ENCODE results near the gene HIVEP3. TPM values are rescaled to one million over a fixed set of nuclear protein-coding genes. Genes with fewer than 3 reads are reported as not detected.
A peak's percentile ranks its signal among the peaks of the same experiment; 100 is the strongest.
"Not testable (repeated sequence)": the region's sequence is repeated elsewhere in the genome, so short reads cannot be mapped to it uniquely, and the experiment has no call there.

HIVEP3 gene
- polyA plus RNA-seq, 6 donors from 2014 or later = 0.83 to 2.1 (median 1.3) TPM

DNA sequence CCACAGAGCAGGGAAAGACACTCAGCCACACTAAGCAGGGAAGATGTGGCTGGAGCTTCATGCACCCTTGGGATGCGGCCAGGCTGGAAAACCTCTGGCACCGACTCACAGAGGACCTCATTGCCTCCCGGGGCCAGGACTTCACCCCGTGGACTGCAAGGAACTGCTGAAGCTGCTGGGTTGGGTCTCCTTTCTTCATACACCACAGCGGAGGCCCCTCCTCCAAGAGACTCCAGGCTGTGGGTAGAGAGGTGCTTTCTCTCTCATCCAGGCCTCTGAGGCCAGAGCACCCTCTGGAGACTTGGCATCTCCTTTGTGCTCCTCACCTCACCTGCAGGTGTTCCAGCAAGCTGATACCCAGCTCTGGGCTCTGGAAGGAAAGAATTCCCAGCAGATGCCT is 358.2 kb downstream of the HIVEP3 start:
- ATAC-seq (ENCODE audit: low read depth in 2 of 2) = no peak
- no peak for DNase-seq
- no peaks in the 10 kb centered on the region for H3K27me3 Mint-ChIP-seq
- H3K36me3 Mint-ChIP-seq = peaks cover 22 to 28% of the 10 kb centered on the region in 2 donors
- H3K9me3 Mint-ChIP-seq = peaks cover 0 to 7% (median 0%) of the 10 kb centered on the region in 7 donors
- H3K4me1 Mint-ChIP-seq = peaks cover 3 to 15% (median 11%) of the 10 kb centered on the region in 3 donors
- H3K27ac Mint-ChIP-seq = no peak overlapping the region
- no peak overlapping the region for H3K4me3 Mint-ChIP-seq

DNA sequence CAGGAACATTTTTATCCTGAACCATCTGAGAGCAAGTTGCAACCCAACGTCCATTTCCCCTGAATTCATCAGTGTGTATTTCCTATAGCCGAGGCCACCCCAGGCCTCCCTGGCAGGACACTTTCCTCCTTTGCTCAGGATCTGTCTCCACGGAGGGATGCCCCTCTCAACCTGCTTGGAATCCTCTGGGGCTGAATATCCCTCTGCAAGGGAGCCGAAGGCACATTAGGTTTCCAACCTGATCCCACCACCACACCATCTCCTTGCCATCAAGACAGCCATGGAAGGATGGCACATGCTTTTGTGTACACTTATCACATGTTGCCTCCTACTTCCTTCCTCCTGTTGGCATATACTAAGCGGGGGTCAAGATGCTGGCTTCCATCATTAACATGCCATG is 359.4 kb downstream of the HIVEP3 start:
- H3K9me3 Mint-ChIP-seq = peaks cover 0 to 7% (median 0%) of the 10 kb centered on the region in 7 donors
- peaks cover 3 to 15% (median 5%) of the 10 kb centered on the region in 3 donors for H3K4me1 Mint-ChIP-seq
- H3K4me3 Mint-ChIP-seq = no peak overlapping the region
- H3K36me3 Mint-ChIP-seq = peaks cover 19 to 21% of the 10 kb centered on the region in 2 donors
- ATAC-seq (ENCODE audit: low read depth in 2 of 2) = no peak
- DNase-seq = no peak
- H3K27me3 Mint-ChIP-seq = no peaks in the 10 kb centered on the region
- peak overlapping the region in 2 of 6 donors; percentile 51 to 79 for H3K27ac Mint-ChIP-seq

DNA sequence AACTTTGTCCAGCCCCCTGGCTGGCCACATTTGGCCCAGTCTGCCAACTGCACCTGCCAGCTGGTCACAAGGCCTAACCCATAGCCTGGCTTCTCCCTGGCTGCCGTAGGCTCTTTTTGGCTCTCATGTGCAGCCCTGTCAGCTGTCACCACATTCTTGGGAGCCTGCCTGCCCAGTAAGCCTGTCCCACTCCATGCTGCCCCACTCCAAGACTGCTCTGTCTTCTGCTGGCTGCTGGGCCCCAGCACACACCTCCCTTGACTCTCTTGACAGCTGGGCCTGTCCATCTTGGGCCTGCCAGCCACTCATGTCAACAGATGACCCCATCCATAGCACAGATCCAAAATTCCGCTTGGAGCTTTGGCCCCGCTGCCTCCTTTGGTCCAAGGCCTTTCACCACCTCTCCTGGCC is 360.0 kb downstream of the HIVEP3 start:
- no peak for DNase-seq
- Mint-ChIP-seq H3K9me3 (peaks cover 0 to 7% (median 4%) of the 10 kb centered on the region in 7 donors), H3K27me3 (no peaks in the 10 kb centered on the region), H3K4me1 (peaks cover 3 to 11% (median 5%) of the 10 kb centered on the region in 3 donors), H3K4me3 (no peak overlapping the region), H3K36me3 (peaks cover 18 to 21% of the 10 kb centered on the region in 2 donors), H3K27ac (peak overlapping the region in 2 of 6 donors; percentile 67 to 79)
- no peak for ATAC-seq (ENCODE audit: low read depth in 2 of 2)

DNA sequence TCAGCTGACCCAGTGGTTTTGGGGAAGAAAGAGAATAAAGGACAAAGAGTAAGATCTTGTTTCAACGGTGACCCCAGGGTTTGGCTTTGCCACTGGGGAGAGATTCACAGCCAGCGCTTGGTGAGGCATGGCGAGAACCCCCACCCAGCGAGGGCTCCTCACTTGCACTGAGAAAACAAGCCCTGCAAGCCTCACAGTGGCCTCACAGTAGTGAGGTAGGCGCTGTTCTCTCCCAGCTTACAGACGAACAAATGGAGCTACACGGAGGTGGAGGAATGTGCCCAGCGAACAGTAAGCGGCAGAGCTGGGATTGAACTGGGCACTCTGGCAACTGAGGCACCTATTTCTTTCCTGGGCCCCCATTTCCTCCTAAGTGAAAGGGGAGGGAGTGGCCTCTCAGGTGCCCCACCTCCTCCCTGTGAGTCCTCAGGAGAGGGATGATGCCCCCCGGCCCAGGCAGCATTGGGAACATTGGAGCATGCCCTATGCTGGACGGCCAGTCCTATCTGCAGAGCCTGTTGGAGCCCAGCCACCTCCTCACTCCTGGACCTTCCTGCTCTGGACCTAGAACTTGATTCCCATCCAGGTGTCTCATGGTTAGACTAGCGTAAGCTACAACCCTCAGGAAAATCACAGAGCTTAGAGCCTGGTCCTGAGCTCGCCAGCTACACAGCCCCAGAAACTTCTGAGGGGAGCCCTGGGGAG is 360.8 kb downstream of the HIVEP3 start:
- no peak overlapping the region for H3K27ac Mint-ChIP-seq

GRCh38 chr1:41554746-41555145 is 364.0 kb downstream of the HIVEP3 start:
- H3K27ac Mint-ChIP-seq; H3K27me3 Mint-ChIP-seq; DNase-seq; ATAC-seq (ENCODE audit: low read depth in 2 of 2): not testable (repeated sequence)
- H3K9me3 Mint-ChIP-seq = peaks cover 4 to 21% (median 8%) of the 10 kb centered on the region in 7 donors
- H3K36me3 Mint-ChIP-seq = peaks cover 10 to 15% of the 10 kb centered on the region in 2 donors
- peak overlapping the region in 1 of 8 donors; percentile 25 for H3K4me3 Mint-ChIP-seq
- peaks cover 12 to 24% (median 17%) of the 10 kb centered on the region in 3 donors for H3K4me1 Mint-ChIP-seq

More for the DNA sequence above, 360.8 kb downstream of the HIVEP3 start:
- H3K4me1 Mint-ChIP-seq = peaks cover 3 to 6% (median 5%) of the 10 kb centered on the region in 3 donors
- H3K9me3 Mint-ChIP-seq = peaks cover 0 to 13% (median 4%) of the 10 kb centered on the region in 7 donors
- no peaks in the 10 kb centered on the region for H3K27me3 Mint-ChIP-seq
- H3K36me3 Mint-ChIP-seq = peaks cover 18 to 21% of the 10 kb centered on the region in 2 donors
- ATAC-seq (ENCODE audit: low read depth in 2 of 2) = no peak
- DNase-seq = no peak
- no peak overlapping the region for H3K4me3 Mint-ChIP-seq

DNA sequence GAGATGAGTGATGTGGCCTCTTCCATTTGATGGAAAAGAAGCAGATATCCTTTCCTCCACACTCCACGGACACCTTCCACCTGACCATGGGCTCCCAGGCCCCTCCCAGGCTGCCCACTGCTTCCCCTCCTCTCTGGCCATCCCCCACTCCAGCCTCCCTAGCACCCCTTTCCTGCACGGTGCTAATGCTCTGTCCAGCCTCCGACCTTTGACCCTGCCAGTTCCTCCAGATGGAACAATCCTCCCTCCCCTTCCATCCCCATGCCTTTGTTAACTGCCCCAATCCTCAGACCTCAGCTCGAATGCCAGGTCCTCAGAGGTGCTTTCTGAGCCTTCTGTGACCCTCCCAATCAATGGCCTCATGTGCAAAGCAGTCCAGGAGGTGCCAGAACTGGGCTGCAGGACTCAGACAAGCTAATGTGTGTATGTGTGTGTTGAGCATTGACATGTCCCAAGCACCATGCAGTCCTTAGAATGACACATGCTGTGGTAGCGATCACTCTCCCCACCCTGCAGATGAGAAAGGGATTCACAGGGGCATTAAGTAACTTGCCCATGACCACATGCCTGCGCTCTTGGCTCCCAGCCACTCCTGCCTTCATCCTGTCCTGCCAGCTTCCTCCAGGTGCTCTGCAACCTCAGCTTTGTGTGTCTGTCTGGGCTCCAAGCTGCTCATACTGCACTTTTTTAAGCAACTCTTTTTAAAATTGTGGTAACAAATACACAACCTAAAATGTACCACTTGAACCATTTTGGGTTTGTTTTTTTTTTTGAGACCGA is 370.8 kb downstream of the HIVEP3 start:
- H3K36me3 Mint-ChIP-seq = no peaks in the 10 kb centered on the region
- no peaks in the 10 kb centered on the region for H3K27me3 Mint-ChIP-seq
- DNase-seq = no peak
- ATAC-seq (ENCODE audit: low read depth in 2 of 2) = no peak
- H3K4me1 Mint-ChIP-seq = peaks cover 17 to 31% (median 30%) of the 10 kb centered on the region in 3 donors
- no peak overlapping the region for H3K4me3 Mint-ChIP-seq
- H3K27ac Mint-ChIP-seq = peak overlapping the region in 1 of 6 donors; percentile 70
- H3K9me3 Mint-ChIP-seq = peaks cover 0 to 9% (median 5%) of the 10 kb centered on the region in 7 donors

DNA sequence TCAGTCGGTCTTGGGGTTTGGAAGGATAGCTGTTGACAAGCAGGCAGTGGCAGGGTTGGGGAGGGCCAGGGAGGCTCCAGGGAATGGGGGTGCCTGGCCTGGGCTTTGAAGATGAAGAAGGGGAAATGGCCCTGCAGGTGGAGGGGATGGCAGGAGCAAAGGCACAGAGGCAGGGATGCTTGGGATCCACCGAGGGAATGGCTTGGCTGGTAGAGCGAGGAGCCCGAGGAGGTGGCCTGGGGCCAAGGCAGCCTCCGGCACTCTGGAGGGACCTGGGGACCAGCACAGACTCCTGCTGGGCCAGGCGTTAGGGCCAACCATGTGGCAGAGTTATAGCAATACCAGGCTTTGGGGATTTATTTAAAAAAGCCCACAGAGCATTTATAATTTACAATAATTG is 371.4 kb downstream of the HIVEP3 start:
- no peak for ATAC-seq (ENCODE audit: low read depth in 2 of 2)
- H3K4me1 Mint-ChIP-seq = peaks cover 19 to 31% (median 30%) of the 10 kb centered on the region in 3 donors
- peaks cover 0 to 5% of the 10 kb centered on the region in 2 donors for H3K36me3 Mint-ChIP-seq
- H3K4me3 Mint-ChIP-seq = no peak overlapping the region
- H3K9me3 Mint-ChIP-seq = peaks cover 0 to 5% (median 0%) of the 10 kb centered on the region in 7 donors
- no peak for DNase-seq
- H3K27me3 Mint-ChIP-seq = no peaks in the 10 kb centered on the region
- no peak overlapping the region for H3K27ac Mint-ChIP-seq

DNA sequence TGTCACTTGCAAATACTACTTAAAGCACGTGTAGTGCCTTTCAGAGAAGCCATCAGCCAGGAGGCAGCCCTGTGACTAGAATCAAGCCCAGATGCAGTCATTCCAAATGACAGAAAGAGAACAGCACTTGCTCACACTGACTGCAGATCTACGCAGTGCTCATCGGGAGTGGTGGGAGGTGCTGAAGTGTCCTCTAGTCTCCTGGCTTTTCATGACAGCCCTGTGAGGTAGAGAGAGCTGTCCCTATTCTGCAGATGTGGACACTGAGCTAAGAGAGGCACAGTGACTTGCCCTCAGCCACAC is 371.9 kb downstream of the HIVEP3 start:
- Mint-ChIP-seq H3K4me1 (peaks cover 20 to 29% (median 29%) of the 10 kb centered on the region in 3 donors), H3K36me3 (peaks cover 0 to 8% of the 10 kb centered on the region in 2 donors), H3K27me3 (no peaks in the 10 kb centered on the region), H3K4me3 (peak overlapping the region in 1 of 8 donors; percentile 25), H3K9me3 (peaks cover 0 to 5% (median 0%) of the 10 kb centered on the region in 7 donors), H3K27ac (peak overlapping the region in 2 of 6 donors; percentile 2 to 33)
- ATAC-seq (ENCODE audit: low read depth in 2 of 2) = no peak
- no peak for DNase-seq

DNA sequence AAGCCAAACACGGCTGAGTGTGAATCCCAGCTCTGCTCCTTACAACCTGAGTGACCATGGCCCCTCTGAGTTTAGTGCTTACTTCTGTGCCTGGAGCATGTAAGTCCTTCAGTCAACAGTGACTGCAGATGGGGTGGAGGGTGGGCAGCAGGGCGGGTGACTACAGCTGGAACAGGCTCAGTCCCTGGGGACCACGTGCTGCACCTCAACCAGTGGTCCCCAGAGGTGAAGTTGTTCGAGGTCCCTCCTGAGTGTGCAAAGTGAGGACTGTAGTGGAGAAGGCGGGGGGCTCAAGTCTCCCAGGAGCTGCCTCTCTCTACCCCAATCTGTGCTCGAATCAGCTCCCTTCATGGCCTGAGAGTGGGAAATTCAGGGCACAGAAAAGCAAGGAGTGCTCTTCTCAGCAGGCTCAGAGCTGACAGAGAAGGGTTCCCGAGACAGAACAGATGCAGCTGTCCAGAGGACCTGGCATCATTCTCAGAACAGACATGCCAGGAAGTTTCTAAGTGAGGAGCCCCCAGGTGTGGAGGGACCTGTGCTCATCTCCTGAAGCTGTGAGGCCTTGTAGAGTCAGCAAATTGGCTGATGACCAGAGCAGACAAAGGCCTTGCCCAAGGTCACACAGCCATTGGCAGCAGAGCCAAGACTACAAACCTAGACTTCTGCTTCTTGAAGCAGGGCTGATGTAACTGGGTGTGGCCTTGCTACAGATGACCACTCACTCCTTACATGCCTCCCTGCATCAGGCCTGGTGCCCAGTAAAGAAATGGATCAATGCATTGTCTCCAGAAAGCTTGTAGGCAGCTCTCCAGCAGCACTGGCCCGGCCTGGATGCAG is 372.5 kb downstream of the HIVEP3 start:
- peak overlapping the region in 2 of 6 donors; percentile 9 to 62 for H3K27ac Mint-ChIP-seq
- DNase-seq (no peak), ATAC-seq (ENCODE audit: low read depth in 2 of 2) (no peak)
- peaks cover 0 to 5% (median 0%) of the 10 kb centered on the region in 7 donors for H3K9me3 Mint-ChIP-seq
- peak overlapping the region in 1 of 8 donors; percentile 12 for H3K4me3 Mint-ChIP-seq
- H3K27me3 Mint-ChIP-seq = no peaks in the 10 kb centered on the region
- H3K4me1 Mint-ChIP-seq = peaks cover 24 to 29% (median 28%) of the 10 kb centered on the region in 3 donors
- peaks cover 0 to 8% of the 10 kb centered on the region in 2 donors for H3K36me3 Mint-ChIP-seq

- Mint-ChIP-seq H3K27me3 (no peaks in the 10 kb centered on the region), H3K27ac (no peak overlapping the region), H3K4me1 (peaks cover 45 to 56% (median 52%) of the 10 kb centered on the region in 3 donors), H3K4me3 (no peak overlapping the region), H3K36me3 (peaks cover 0 to 8% of the 10 kb centered on the region in 2 donors), H3K9me3 (peaks cover 0 to 2% (median 0%) of the 10 kb centered on the region in 7 donors)
- ATAC-seq (ENCODE audit: low read depth in 2 of 2) (no peak), DNase-seq (no peak)
Observed at GRCh38 chr1:41542196-41542930, 376.4 kb downstream of the HIVEP3 start.

DNA sequence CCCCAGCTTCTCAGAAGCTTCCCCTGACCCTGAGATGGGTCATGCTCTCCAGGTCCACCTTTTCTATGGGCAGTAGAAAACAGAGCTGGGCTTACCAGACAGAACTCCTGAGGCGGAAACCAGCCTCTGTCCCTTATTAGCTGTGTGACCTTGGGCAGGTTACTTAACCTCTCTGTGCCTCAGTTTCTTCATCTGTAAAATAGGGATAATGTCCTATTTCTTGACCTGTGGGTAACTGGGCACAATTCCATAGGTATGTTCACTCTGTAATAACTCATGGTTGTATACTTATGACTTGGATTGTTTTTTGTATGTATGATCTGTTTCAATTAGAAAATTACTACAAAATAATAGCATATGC is 377.1 kb downstream of the HIVEP3 start:
- peaks cover 0 to 8% of the 10 kb centered on the region in 2 donors for H3K36me3 Mint-ChIP-seq
- H3K27me3 Mint-ChIP-seq = no peaks in the 10 kb centered on the region
- no peak for DNase-seq
- peaks cover 0 to 2% (median 0%) of the 10 kb centered on the region in 7 donors for H3K9me3 Mint-ChIP-seq
- H3K4me1 Mint-ChIP-seq = peaks cover 45 to 59% (median 52%) of the 10 kb centered on the region in 3 donors
- H3K4me3 Mint-ChIP-seq = peak overlapping the region in 1 of 8 donors; percentile 45
- no peak for ATAC-seq (ENCODE audit: low read depth in 2 of 2)
- H3K27ac Mint-ChIP-seq = peak overlapping the region in 5 of 6 donors; percentile 51 to 82 (median 67)

- H3K27ac Mint-ChIP-seq = peak overlapping the region in 5 of 6 donors; percentile 51 to 82 (median 69)
- H3K4me1 Mint-ChIP-seq = peaks cover 50 to 63% (median 53%) of the 10 kb centered on the region in 3 donors
- peaks cover 0 to 2% (median 0%) of the 10 kb centered on the region in 7 donors for H3K9me3 Mint-ChIP-seq
- peaks cover 0 to 8% of the 10 kb centered on the region in 2 donors for H3K36me3 Mint-ChIP-seq
- DNase-seq = no peak
- ATAC-seq (ENCODE audit: low read depth in 2 of 2) = peak; percentile 28 to 43
- H3K27me3 Mint-ChIP-seq = no peaks in the 10 kb centered on the region
- H3K4me3 Mint-ChIP-seq = peak overlapping the region in 5 of 8 donors; percentile 8 to 80 (median 64)
Observed at GRCh38 chr1:41540886-41541591, 377.7 kb downstream of the HIVEP3 start.
